HCT116 (cell line): ENCODE results near the gene TRAPPC1. TPM values are rescaled to one million over a fixed set of nuclear protein-coding genes. Genes with fewer than 3 reads are reported as not detected.

Experiments
- ATAC-seq: fragments of 200-7000 bp; cut with Tn5 transposase; 2 replicates; pipeline ENCODE4 v1.9.1; 2020; ENCODE audit warnings: mild to moderate bottlenecking, moderate library complexity
- BruUV-seq: library from RNA; stranded (reverse); fragments of 400-500 nt; replicated peaks from 2 replicates; lab custom pipeline; 2021; lab: Mats Ljungman, UMichigan
- CTCF ChIA-PET: fragments of 300-600 bp; sonication (Branson Sonifier 250); formaldehyde crosslinking; loops from one replicate; lab custom pipeline; 2021; ENCODE audit warnings: antibody characterized with exemption; lab: Charles Lee
- POLR2A ChIA-PET: fragments of 300-600, 350-600 bp; sonication (Branson Sonifier 250); formaldehyde crosslinking; loops from one replicate; lab custom pipeline; 2021; ENCODE audit warnings: antibody characterized with exemption; lab: Charles Lee
- RAD21 ChIA-PET, 2 experiments: fragments of 300-600 bp; sonication (Branson Sonifier 250); formaldehyde crosslinking; loops; one replicate each; lab custom pipeline; 2023; ENCODE audit warnings: low total read pairs in 2 of 2; ENCODE audit not compliant: uncharacterized antibody in 2 of 2, unreplicated experiment in 2 of 2, low non-redundant PET in 1 of 2; lab: Charles Lee
- DNase-seq: peaks from one replicate; pipeline ENCODE4 v3.0.0-alpha.2; 2010; ENCODE audit warnings: low read depth, low spot score
- H2AFZ ChIP-seq: fragments of 200-600 bp; shearing (Covaris generic), sonication (generic); 2 replicates; pipeline ENCODE4 v1.6.1; 2017; ENCODE audit warnings: low read depth, mixed run types, mixed read lengths, antibody characterized with exemption, low read length; ENCODE audit not compliant: poor library complexity, severe bottlenecking
- H3K27ac ChIP-seq: 2 replicates; pipeline ENCODE4 v1.5.1; 2012; ENCODE audit warnings: low read depth, low read length
- H3K27me3 ChIP-seq: fragments of 200-600 bp; sonication (generic); 2 replicates; pipeline ENCODE4 v1.6.1; 2016; ENCODE audit warnings: mixed run types, low read length, mixed read lengths; ENCODE audit not compliant: insufficient read depth
- H3K36me3 ChIP-seq, 2 experiments: fragments of 200-500 bp in 1 of 2; fragments of 200-600 bp in 1 of 2; sonication (Bioruptor generic) in 1 of 2; sonication (generic) in 1 of 2; 2 replicates each; pipeline versions ENCODE4 v1.5.1 to v1.6.1; 2014 to 2016; ENCODE audit warnings: low read length in 2 of 2, inconsistent platforms in 1 of 2, mixed read lengths in 1 of 2, mixed run types in 1 of 2; ENCODE audit not compliant: insufficient read depth in 2 of 2, control insufficient read depth in 1 of 2
- H3K4me1 ChIP-seq, 2 experiments: fragments of 200-600 bp in 1 of 2; sonication (generic) in 1 of 2; 2 replicates each; pipeline versions ENCODE4 v1.5.1 to v1.6.1; 2012 to 2017; ENCODE audit warnings: low read length in 2 of 2, inconsistent platforms in 1 of 2, mild to moderate bottlenecking in 1 of 2, mixed read lengths in 1 of 2, mixed run types in 1 of 2, moderate library complexity in 1 of 2; ENCODE audit not compliant: insufficient read depth in 2 of 2, control insufficient read depth in 1 of 2
- H3K4me2 ChIP-seq: fragments of 200-600 bp; sonication (generic); 2 replicates; pipeline ENCODE4 v1.6.1; 2017; ENCODE audit warnings: mixed run types, low read length, mixed read lengths
- H3K4me3 ChIP-seq, 2 experiments: fragments of 200-600 bp in 1 of 2; sonication (generic) in 1 of 2; replicated peaks in 1 of 2; 2 replicates each; pipeline ENCODE4 v1.5.1; 2011 to 2016; ENCODE audit warnings: low read length in 2 of 2, control low read depth in 1 of 2, low read depth in 1 of 2, mild to moderate bottlenecking in 1 of 2, mixed read lengths in 1 of 2, mixed run types in 1 of 2
- H3K79me2 ChIP-seq: fragments of 200-600 bp; sonication (generic); 2 replicates; pipeline ENCODE4 v1.6.1; 2017; ENCODE audit warnings: mild to moderate bottlenecking, mixed run types, low read length, moderate library complexity, mixed read lengths; ENCODE audit not compliant: insufficient read depth
- H3K9ac ChIP-seq: fragments of 200-600 bp; sonication (generic); 2 replicates; pipeline ENCODE4 v1.6.1; 2016; ENCODE audit warnings: low read length, mixed read lengths
- H3K9me2 ChIP-seq: fragments of 200-600 bp; sonication (generic), shearing (Covaris generic); 2 replicates; pipeline ENCODE4 v1.6.1; 2017; ENCODE audit warnings: mixed run types, mild to moderate bottlenecking, moderate library complexity; ENCODE audit not compliant: insufficient read depth
- H3K9me3 ChIP-seq, 2 experiments: fragments of 200-500 bp in 1 of 2; fragments of 200-600 bp in 1 of 2; sonication (Bioruptor generic) in 1 of 2; sonication (generic) in 1 of 2; 2 replicates each; pipeline ENCODE4 v1.6.1; 2014 to 2017; ENCODE audit warnings: low read length in 2 of 2, mixed read lengths in 2 of 2, inconsistent platforms in 1 of 2, low read depth in 1 of 2, mild to moderate bottlenecking in 1 of 2, mixed run types in 1 of 2, moderate library complexity in 1 of 2; ENCODE audit not compliant: control insufficient read depth in 1 of 2, insufficient read depth in 1 of 2
- H4K20me1 ChIP-seq: fragments of 200-600 bp; sonication (generic), shearing (Covaris generic); 2 replicates; pipeline ENCODE4 v1.6.1; 2017; ENCODE audit warnings: mixed run types, mild to moderate bottlenecking, moderate library complexity; ENCODE audit not compliant: insufficient read depth
- CBX3 ChIP-seq: IDR thresholded peaks from 2 replicates; pipeline ENCODE4 v1.6.1; 2012; ENCODE audit warnings: low read depth
- JUND ChIP-seq: IDR thresholded peaks from 2 replicates; pipeline ENCODE4 v1.6.1; 2012
- POLR2AphosphoS5 ChIP-seq: IDR thresholded peaks from 2 replicates; pipeline ENCODE4 v1.6.1; 2011; ENCODE audit warnings: mild to moderate bottlenecking, low read depth, low read length, moderate library complexity
- TCF7L2 ChIP-seq: IDR thresholded peaks from 2 replicates; pipeline ENCODE4 v1.7.0; 2011; ENCODE audit warnings: borderline replicate concordance, inconsistent platforms; ENCODE audit not compliant: insufficient read depth, insufficient read length; ENCODE audit errors: extremely low read depth
- YY1 ChIP-seq: IDR thresholded peaks from 2 replicates; pipeline ENCODE4 v1.6.1; 2011; ENCODE audit warnings: low read length, low read depth, moderate library complexity, mild to moderate bottlenecking; ENCODE audit not compliant: insufficient replicate concordance; ENCODE audit errors: extremely low read depth
- ZFX ChIP-seq: fragments of 450-650 bp; IDR thresholded peaks from 2 replicates; pipeline ENCODE4 v1.6.1; 2017
- ZNF274 ChIP-seq: fragments of 200-500 bp; sonication (Bioruptor generic); IDR thresholded peaks from 2 replicates; pipeline ENCODE4 v1.6.1; 2014; ENCODE audit warnings: mild to moderate bottlenecking, low read depth, low read length, inconsistent platforms
- intact Hi-C: fragments of 100-400 bp; cut with micrococcal nuclease; formaldehyde crosslinking; loops from 2 replicates; pipeline ENCODE4 v1.10.0; 2022
- total RNA-seq: library from RNA; stranded (reverse); gene quantifications from one replicate; pipeline ENCODE4 v1.2.1, GENCODE V29; 2021; ENCODE audit not compliant: unreplicated experiment
- TF ChIP-seq, protein P1 (sequence below): IDR thresholded peaks from 2 replicates; pipeline ENCODE4 v1.6.1; 2012
- TF ChIP-seq, protein P2 (sequence below): IDR thresholded peaks from 2 replicates; pipeline ENCODE4 v1.6.1; 2012
- TF ChIP-seq, protein P3 (sequence below): IDR thresholded peaks from 2 replicates; pipeline ENCODE4 v1.6.1; 2011; ENCODE audit warnings: mild to moderate bottlenecking, low read length, moderate library complexity; ENCODE audit not compliant: insufficient replicate concordance; ENCODE audit errors: extremely low read depth
- TF ChIP-seq, protein P4 (sequence below): IDR thresholded peaks from 2 replicates; pipeline ENCODE4 v1.6.1; 2012; ENCODE audit warnings: low read depth
- TF ChIP-seq, protein P5 (sequence below), 3 experiments: fragments of 200-600 bp in 1 of 3; sonication (generic) in 1 of 3; IDR thresholded peaks in 2 of 3; conservative IDR thresholded peaks in 1 of 3; 2 replicates each; pipeline ENCODE4 v1.5.1; 2012 to 2017; ENCODE audit warnings: low read depth in 2 of 3, low read length in 2 of 3, antibody characterized with exemption in 1 of 3, borderline replicate concordance in 1 of 3, control low read depth in 1 of 3, mild to moderate bottlenecking in 1 of 3, mixed read lengths in 1 of 3, mixed run types in 1 of 3, moderate library complexity in 1 of 3; ENCODE audit not compliant: insufficient read depth in 1 of 3

Gene TRAPPC1
- total RNA-seq, 1 experiment from 2014 or later, result 123 TPM

DNA sequence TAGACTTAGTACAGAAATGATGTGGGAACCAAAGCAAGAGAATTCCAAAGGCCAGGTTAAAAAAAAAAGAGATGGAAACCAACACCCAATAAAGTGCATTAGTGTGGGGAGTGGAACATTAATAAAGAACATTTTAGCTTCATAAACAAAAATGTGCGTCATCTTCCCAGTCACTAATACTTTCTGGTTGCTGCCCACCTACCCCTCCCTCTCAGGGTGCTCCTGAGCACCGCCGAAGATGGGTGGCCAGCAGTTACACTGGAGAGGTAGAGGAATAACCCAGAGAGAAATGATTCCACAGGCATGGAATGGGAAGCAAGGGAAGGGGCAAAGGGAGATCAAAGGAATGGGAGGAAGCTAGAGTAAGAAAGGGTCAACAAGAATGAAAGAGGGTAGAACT, 49.1 kb downstream of the TRAPPC1 start:
- Histone ChIP-seq H3K79me2 (peaks cover 13% of the 10 kb centered on the region; the same call in 1 of the 2 replicates), H3K9me2 (no peaks in the 10 kb centered on the region), H3K27ac (no peak overlapping the region), H3K4me1 (peaks cover 18 to 29% of the 10 kb centered on the region in 2 experiments), H3K9ac (no peak overlapping the region), H3K9me3 (no peaks in the 10 kb centered on the region), H3K4me2 (no peak overlapping the region), H3K27me3 (no peaks in the 10 kb centered on the region), H2AFZ (no peak overlapping the region), H3K36me3 (peaks cover 0 to 3% of the 10 kb centered on the region in 2 experiments; a peak in 2 of 4 replicates), H4K20me1 (no peaks in the 10 kb centered on the region), H3K4me3 (no peak overlapping the region)
- TF ChIP-seq, protein P1, sequence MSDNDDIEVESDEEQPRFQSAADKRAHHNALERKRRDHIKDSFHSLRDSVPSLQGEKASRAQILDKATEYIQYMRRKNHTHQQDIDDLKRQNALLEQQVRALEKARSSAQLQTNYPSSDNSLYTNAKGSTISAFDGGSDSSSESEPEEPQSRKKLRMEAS, result no peak
- TF ChIP-seq POLR2AphosphoS5, result no peak
- no peak for TF ChIP-seq YY1
- TF ChIP-seq JUND, result no peak
- TF ChIP-seq, protein P2, sequence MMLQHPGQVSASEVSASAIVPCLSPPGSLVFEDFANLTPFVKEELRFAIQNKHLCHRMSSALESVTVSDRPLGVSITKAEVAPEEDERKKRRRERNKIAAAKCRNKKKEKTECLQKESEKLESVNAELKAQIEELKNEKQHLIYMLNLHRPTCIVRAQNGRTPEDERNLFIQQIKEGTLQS, result no peak
- no peak for TF ChIP-seq CBX3
- TF ChIP-seq ZNF274, result no peak
- TF ChIP-seq, protein P3, sequence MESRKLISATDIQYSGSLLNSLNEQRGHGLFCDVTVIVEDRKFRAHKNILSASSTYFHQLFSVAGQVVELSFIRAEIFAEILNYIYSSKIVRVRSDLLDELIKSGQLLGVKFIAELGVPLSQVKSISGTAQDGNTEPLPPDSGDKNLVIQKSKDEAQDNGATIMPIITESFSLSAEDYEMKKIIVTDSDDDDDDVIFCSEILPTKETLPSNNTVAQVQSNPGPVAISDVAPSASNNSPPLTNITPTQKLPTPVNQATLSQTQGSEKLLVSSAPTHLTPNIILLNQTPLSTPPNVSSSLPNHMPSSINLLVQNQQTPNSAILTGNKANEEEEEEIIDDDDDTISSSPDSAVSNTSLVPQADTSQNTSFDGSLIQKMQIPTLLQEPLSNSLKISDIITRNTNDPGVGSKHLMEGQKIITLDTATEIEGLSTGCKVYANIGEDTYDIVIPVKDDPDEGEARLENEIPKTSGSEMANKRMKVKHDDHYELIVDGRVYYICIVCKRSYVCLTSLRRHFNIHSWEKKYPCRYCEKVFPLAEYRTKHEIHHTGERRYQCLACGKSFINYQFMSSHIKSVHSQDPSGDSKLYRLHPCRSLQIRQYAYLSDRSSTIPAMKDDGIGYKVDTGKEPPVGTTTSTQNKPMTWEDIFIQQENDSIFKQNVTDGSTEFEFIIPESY, result no peak
- no peak for TF ChIP-seq ZFX
- TF ChIP-seq, protein P4, sequence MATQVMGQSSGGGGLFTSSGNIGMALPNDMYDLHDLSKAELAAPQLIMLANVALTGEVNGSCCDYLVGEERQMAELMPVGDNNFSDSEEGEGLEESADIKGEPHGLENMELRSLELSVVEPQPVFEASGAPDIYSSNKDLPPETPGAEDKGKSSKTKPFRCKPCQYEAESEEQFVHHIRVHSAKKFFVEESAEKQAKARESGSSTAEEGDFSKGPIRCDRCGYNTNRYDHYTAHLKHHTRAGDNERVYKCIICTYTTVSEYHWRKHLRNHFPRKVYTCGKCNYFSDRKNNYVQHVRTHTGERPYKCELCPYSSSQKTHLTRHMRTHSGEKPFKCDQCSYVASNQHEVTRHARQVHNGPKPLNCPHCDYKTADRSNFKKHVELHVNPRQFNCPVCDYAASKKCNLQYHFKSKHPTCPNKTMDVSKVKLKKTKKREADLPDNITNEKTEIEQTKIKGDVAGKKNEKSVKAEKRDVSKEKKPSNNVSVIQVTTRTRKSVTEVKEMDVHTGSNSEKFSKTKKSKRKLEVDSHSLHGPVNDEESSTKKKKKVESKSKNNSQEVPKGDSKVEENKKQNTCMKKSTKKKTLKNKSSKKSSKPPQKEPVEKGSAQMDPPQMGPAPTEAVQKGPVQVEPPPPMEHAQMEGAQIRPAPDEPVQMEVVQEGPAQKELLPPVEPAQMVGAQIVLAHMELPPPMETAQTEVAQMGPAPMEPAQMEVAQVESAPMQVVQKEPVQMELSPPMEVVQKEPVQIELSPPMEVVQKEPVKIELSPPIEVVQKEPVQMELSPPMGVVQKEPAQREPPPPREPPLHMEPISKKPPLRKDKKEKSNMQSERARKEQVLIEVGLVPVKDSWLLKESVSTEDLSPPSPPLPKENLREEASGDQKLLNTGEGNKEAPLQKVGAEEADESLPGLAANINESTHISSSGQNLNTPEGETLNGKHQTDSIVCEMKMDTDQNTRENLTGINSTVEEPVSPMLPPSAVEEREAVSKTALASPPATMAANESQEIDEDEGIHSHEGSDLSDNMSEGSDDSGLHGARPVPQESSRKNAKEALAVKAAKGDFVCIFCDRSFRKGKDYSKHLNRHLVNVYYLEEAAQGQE, result no peak
- TF ChIP-seq, protein P5, sequence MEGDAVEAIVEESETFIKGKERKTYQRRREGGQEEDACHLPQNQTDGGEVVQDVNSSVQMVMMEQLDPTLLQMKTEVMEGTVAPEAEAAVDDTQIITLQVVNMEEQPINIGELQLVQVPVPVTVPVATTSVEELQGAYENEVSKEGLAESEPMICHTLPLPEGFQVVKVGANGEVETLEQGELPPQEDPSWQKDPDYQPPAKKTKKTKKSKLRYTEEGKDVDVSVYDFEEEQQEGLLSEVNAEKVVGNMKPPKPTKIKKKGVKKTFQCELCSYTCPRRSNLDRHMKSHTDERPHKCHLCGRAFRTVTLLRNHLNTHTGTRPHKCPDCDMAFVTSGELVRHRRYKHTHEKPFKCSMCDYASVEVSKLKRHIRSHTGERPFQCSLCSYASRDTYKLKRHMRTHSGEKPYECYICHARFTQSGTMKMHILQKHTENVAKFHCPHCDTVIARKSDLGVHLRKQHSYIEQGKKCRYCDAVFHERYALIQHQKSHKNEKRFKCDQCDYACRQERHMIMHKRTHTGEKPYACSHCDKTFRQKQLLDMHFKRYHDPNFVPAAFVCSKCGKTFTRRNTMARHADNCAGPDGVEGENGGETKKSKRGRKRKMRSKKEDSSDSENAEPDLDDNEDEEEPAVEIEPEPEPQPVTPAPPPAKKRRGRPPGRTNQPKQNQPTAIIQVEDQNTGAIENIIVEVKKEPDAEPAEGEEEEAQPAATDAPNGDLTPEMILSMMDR (IDR thresholded peaks at IDR 0.05 in 2 of 3, conservative IDR thresholded peaks at IDR 0.05 in 1 of 3; ENCODE audit: borderline replicate concordance in 1 of 3, insufficient read depth in 1 of 3, low read depth in 2 of 3, low read length in 2 of 3), result no peak
- no peak for TF ChIP-seq TCF7L2
- no TSS peak for BruUV-seq
- CTCF ChIA-PET, result no interaction called here
- DNase-seq (no peak), ATAC-seq (no peak)
- POLR2A ChIA-PET, result interaction anchor here (1.0 to 2.3 kb wide), 2 partner anchors 14 to 41 kb away, joined by 3 to 5 read pairs; no protein-coding TSS in a partner anchor
- RAD21 ChIA-PET, result no interaction called here
- intact Hi-C loops, result no loop called here
